Measurements from ENCODE around the gene BTG3. TPM values are rescaled to one million over a fixed set of nuclear protein-coding genes. Genes with fewer than 3 reads are reported as not detected.

BTG3 gene
- total RNA-seq, 1 donor from 2014 or later: 4.2 TPM

GRCh38 chr21:17598437-17598836, 14.3 kb downstream of the BTG3 start:
- ATAC-seq (ENCODE audit: poor library complexity) (no peak), DNase-seq (no peak)

GRCh38 chr21:17597680-17598079, 15.0 kb downstream of the BTG3 start:
- ATAC-seq (ENCODE audit: poor library complexity) (no peak), DNase-seq (no peak)
- intact Hi-C loops (cut with DNase I): no loop called here

More at GRCh38 chr21:17598437-17598836, 14.3 kb downstream of the BTG3 start:
- intact Hi-C loops (cut with DNase I): no loop called here

- DNase-seq (no peak), ATAC-seq (ENCODE audit: poor library complexity) (no peak)
- intact Hi-C loops (cut with DNase I): no loop called here
Observed at GRCh38 chr21:17590430-17590829, 22.3 kb downstream of the BTG3 start.

GRCh38 chr21:17585875-17586450, 26.7 kb downstream of the BTG3 start:
- ATAC-seq (ENCODE audit: poor library complexity): peak; percentile 65
- no peak for DNase-seq
- intact Hi-C loops (cut with DNase I): no loop called here

DNA sequence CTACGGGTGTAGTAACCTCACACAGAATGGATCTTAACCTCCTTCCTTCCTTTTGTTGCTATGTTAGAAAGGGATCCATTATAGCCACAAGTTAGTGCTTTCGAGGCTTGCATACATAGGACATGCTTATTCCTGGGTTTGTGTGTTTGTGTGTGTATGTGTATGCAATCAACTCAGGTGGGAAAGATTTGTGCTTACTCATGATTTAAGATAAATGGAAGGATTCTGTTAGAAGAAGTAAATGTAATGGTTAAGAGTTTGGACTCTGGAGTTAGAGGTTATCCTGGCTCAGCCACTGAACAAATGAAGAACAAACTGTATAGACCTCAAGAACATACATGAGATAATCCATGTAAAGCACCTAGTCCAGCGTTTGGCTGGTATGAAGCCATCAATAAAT, 28.8 kb downstream of the BTG3 start:
- intact Hi-C loops (cut with DNase I): loop anchor here (5.0 kb wide), 1 partner anchor 197 kb away; no protein-coding TSS in a partner anchor
- ATAC-seq (ENCODE audit: poor library complexity): no peak
- DNase-seq: no peak

DNA sequence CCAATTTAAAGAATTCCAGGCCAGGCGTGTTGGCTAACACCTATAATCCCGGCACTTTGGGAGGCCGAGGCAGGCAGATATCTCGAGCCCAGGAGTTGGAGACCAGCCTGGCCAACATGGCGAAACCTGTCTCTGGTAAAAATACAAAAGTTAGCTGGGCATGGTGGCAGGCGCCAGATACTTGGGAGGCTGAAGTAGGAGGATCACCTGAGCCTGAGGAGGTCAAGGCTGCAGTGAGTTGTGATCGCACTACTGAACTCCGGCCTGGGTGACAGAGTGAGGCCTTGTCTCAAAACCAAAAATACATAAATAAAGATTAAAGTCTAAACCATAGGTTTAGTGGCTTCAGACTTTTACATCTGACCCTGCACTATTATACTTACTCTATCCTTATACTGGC, 32.4 kb downstream of the BTG3 start:
- no peak for ATAC-seq (ENCODE audit: poor library complexity)
- intact Hi-C loops (cut with DNase I): loop anchor here (5.0 kb wide), 1 partner anchor 193 kb away; no protein-coding TSS in a partner anchor
- no peak for DNase-seq

DNA sequence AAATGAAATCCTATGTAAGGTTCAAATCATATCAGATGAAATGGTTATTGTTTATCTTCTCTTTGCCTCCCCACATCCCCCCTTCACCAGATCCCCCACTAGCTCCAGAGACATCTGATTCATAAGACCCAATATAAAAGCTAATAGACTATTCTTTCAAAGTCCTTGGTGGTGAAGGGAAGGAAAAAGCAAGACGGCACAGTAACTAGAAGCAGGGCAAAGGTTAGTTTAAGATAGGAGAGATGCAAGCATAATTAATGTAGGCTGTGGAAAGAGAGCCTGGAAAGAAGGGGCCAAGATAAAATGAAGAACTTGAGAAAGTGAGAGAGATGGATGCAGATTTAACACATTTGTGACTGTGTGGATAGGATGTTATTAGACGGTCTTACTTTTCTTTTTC, 33.8 kb downstream of the BTG3 start:
- intact Hi-C loops (cut with DNase I): no loop called here
- no peak for ATAC-seq (ENCODE audit: poor library complexity)
- no peak for DNase-seq

- intact Hi-C loops (cut with DNase I): no loop called here
- DNase-seq (no peak), ATAC-seq (ENCODE audit: poor library complexity) (no peak)
Observed at GRCh38 chr21:17578162-17578561, 34.5 kb downstream of the BTG3 start.

DNA sequence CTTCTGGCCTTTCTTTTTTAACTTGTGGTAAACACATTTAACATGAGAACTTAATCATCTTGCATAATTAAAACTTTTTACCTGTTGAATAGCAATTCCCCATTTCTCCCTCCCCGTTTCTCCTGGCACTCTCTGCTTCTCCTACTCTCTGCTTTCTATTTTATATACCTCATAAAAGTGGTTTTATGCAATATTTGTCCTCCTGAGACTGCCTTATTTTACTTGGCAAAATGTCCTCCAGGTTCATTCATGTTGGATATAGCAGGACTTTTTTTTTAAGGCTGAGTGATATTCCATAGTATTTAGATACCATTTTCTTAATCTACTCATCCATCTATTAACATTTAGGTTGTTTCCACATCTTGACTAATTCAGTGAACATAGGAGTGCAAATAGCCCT, 35.0 kb downstream of the BTG3 start:
- intact Hi-C loops (cut with DNase I): no loop called here
- DNase-seq (no peak), ATAC-seq (ENCODE audit: poor library complexity) (no peak)

DNA sequence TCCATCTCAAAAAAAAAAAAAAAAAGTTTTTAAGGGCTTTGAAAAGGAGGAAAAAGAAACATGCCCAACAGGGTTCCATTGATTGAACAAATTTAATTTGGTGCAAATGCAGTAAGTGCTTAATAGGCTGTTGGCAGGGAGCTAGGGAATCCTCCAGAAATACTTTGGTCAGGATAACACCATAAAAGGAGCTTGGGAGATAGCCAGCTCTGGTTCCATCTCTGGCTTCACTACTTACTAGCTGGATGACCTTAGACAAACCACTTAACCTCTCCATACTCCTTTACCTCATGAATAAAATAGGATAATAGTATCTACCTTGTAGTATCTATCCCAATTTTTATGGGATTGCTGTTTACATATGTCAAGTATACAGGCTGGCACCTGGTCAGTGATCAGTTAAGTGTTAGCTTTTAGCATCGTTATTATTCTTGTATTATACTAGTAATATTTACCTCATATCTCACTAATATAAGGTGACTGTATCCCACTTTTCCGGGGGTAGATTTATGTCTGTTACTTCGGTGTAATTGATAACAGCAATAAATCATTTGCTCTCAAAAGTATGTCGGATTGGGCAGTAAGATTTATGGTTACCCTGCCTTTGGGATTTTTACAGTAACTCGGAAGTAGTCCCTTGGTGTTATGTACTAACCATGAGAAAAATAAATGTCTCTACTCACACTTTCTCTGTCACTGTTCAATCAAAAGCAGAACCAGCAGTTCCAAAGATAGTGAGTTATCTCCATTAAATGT, 36.4 kb downstream of the BTG3 start:
- DNase-seq: no peak
- ATAC-seq (ENCODE audit: poor library complexity): no peak
- intact Hi-C loops (cut with DNase I): no loop called here

GRCh38 chr21:17575076-17575475, 37.6 kb downstream of the BTG3 start:
- intact Hi-C loops (cut with DNase I): no loop called here
- ATAC-seq (ENCODE audit: poor library complexity) (no peak), DNase-seq (no peak)

DNA sequence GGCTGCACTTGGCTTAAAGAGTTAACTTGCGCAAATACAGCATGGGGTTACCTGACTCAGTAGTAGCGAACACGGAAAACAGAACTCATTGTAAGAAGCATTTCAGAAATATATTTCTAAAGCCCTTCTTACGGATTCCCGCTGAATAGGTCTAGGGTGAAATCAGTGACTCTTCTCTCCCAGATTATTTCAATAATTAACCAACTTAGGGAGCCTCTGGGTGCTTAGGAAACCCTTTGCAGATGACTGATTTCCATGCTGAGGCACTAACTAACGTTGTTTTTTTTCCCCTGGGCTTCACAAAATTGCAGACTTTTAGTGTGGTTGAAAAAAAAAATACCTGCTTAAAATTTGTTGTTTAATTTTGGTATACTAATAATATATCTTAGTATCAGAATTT, 40.3 kb downstream of the BTG3 start:
- no peak for ATAC-seq (ENCODE audit: poor library complexity)
- intact Hi-C loops (cut with DNase I): no loop called here
- no peak for DNase-seq

GRCh38 chr21:17570786-17571185, 41.9 kb downstream of the BTG3 start:
- intact Hi-C loops (cut with DNase I): no loop called here
- DNase-seq (no peak), ATAC-seq (ENCODE audit: poor library complexity) (peak; percentile 20)

- ATAC-seq (ENCODE audit: poor library complexity): no peak
- intact Hi-C loops (cut with DNase I): no loop called here
- DNase-seq: no peak
Observed at GRCh38 chr21:17560377-17561025, 52.2 kb downstream of the BTG3 start.

DNA sequence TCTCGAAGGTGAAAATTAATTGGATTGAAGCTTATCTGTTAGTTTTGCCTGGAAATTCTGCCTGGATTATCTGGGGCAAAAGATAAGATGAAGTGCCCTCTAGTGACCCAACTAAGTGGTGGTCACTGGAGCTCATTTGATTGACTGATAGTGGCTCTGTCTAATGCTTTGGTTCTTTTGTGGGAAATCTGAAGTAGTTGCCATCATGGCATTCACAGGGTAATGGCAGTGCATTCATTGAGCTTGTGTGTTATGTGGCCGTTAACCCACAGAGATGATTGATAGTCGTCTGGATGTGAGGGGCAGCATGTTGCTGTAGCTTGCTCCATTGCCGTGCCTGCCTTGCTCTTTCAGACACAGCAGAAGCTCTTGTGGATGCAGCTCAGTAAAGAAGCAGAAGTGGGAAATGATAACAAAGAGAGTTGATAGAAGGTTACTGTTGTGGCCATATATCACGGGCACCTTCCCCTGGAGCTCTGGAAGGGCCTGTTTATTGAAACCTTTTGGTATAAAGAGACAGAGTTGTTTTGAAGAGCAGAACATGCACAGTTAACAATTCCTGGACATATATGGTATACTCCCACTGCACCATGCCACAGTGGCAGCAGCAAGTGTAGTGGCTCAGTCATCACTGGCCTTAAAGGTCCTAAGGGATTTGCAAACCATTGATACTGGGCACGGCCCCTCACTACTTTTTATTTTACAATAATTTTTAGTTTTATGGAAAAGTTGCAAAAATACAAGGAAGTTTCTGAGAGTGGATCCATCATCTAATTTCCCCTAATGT, 57.8 kb downstream of the BTG3 start:
- DNase-seq (no peak), ATAC-seq (ENCODE audit: poor library complexity) (peak; percentile 62)
- intact Hi-C loops (cut with DNase I): no loop called here

- ATAC-seq (ENCODE audit: poor library complexity): no peak
- DNase-seq: no peak
- intact Hi-C loops (cut with DNase I): no loop called here
Observed at GRCh38 chr21:17554120-17554519, 58.6 kb downstream of the BTG3 start.

- intact Hi-C loops (cut with DNase I): no loop called here
- DNase-seq: no peak
- ATAC-seq (ENCODE audit: poor library complexity): no peak
Observed at GRCh38 chr21:17552410-17552809, 60.3 kb downstream of the BTG3 start.

- intact Hi-C loops (cut with DNase I): no loop called here
- DNase-seq (no peak), ATAC-seq (ENCODE audit: poor library complexity) (no peak)
Observed at GRCh38 chr21:17550671-17551308, 61.9 kb downstream of the BTG3 start.

DNA sequence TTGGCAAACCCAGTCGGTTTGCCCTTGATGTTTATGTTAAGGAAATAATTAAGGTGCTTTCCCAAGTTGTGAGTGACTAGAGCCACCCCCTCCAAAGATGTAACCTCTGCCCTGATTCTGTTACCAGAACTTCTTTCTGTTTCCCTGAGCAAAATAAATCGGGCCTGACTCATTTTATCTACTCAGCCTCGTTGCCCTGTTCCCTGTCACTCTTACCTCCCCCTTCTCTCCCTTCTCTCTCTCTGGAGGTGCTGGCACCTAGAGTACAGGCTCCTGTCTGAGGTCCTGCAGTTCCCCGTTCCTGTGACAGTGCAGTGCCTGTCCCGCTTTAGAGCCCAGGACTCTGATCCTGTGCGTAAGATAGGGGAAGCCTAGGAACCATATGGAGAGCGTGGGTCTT, 64.4 kb downstream of the BTG3 start:
- DNase-seq (no peak), ATAC-seq (ENCODE audit: poor library complexity) (peak; percentile 87)
- intact Hi-C loops (cut with DNase I): no loop called here
